NCI-H446 (cell line): ENCODE results near the gene ATP11A.
"Not testable (repeated sequence)": the region's sequence is repeated elsewhere in the genome, so short reads cannot be mapped to it uniquely, and the experiment has no call there.

Source experiments
- DNase-seq, 2 experiments: peaks; one replicate each; lab custom pipeline; 2025; lab: John Stamatoyannopoulos, UW

ATP11A gene

GRCh38 chr13:112800057-112800456 is 110.2 kb downstream of the ATP11A start:
- no peak for DNase-seq

DNA sequence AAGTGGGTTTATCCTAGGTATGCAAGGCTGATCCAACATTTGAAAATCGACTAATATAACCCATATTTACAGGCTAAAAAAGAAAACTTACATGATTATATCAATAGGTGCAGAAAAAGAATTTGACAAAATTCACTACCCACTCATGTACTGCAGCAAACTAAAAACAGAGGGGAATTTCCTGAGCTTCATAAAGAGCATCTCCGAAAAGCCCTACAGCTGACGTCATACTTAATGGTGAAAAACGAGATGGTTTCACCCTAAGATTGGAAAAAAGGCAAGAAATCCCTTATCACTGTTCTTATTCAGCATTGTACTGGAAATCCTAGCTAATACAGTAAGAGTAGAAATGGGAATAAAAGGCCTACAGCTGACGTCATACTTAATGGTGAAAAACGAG is 111.0 kb downstream of the ATP11A start:
- DNase-seq: not testable (repeated sequence)

DNA sequence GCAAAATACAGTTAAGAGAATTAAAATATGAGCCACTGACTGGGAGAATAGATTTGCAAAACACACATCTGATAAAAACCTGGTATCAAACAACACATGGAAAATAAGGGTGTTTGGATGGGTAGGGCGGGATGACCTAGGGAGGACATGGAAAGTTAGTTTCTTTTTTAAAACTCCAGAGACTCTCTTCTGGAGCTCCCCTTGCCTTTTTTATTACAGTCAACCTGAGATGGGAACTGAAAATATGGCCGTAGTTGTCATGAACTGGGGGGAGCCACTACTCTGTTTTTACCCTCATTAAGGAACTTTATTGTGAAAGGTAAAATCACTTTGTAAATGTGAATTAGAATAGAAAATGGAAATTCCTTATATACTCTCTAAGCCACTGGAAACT is 113.0 kb downstream of the ATP11A start:
- DNase-seq: no peak

GRCh38 chr13:112803422-112803821 is 113.6 kb downstream of the ATP11A start:
- DNase-seq: no peak

DNA sequence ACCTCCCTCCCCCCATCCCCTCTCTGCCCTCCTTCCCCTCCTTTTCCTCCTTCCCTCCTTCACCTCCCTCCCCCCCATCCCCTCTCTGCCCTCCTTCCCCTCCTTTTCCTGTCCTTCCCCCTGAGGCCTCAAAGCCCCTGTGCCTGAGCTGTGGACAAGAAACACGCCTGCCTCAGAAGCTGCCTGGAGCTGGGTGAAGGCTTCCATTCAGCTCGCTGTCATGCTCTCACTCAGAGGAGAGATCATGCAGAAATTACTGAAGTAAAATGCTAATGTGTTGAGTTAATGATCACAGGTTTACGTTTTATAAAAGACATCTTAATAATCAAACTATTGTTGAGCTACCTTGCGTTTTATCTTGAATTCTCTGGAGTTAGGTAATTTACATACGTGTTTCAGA is 114.5 kb downstream of the ATP11A start:
- DNase-seq: no peak

GRCh38 chr13:112806739-112807652 is 117.2 kb downstream of the ATP11A start:
- no peak for DNase-seq

GRCh38 chr13:112807653-112808376 is 118.0 kb downstream of the ATP11A start:
- no peak for DNase-seq

- DNase-seq: no peak
These were observed 118.7 kb downstream of the ATP11A start for GRCh38 chr13:112808377-112809140.

DNA sequence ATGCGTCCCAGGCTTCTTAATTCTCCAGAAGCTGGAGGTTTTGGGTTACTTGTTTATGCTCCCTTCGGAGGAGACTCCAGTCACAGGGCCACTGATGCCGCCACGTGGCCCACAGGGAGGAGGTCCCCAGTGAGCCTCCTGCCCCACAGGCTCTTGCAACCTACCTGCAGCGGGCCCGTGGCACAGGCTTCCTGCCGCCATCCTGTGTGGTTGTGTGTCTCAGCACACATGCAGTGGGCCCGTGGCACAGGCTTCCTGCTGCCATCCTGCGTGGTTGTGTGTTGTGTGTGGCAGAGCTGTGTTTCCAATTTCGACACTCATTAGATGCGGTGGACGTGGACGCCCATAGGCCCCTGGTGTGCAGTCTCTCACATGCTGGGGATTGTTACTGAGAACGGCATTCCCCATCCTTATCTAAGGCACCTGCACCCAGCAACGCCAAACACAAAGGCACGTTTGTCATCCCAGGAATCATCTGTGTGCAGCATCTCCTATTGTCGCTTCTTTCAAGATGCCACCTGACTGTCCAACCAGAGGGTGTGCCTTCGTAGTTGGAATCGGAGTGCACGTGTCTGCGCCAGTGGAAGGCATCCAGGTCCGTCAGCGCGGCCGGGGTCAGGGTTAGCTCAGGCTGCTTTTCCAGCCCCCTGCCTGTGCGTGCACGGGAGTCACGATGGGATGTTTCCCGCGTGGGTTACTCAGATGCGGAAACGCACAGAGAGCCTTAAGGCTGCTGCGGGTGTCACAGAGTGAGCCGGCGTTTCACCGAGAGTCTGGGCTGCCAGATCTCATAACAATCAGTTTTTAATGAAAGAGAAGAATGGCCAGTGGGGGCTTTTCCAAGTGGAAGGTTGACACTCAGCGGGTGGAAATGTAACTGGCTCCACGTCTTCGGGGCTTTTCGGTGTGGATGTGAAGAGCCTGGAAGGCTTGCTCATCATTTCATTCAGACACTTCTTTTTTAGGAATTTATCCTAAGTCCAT is 119.8 kb downstream of the ATP11A start:
- DNase-seq: no peak

GRCh38 chr13:112810608-112811007 is 120.8 kb downstream of the ATP11A start:
- DNase-seq: no peak

- no peak for DNase-seq
These were observed 122.6 kb downstream of the ATP11A start for GRCh38 chr13:112812306-112813055.

DNA sequence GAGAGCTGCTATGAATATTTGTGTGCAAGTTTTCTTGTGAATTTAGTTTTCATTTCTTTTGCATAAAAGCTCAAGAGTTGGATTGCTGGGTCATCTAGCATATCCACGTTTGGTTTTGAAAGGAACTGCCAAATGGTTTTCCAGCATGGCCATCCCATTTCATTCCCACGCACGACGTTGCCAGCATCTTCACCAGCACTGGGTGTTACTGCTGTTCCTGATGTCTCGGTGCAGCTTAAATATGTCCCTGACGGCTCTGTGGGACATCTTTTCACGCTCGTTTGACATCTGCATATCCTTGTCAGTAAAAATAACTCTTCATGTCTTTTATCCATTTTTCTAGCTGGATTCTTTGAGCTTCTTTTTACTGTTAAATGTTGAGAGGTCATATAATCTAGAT is 123.7 kb downstream of the ATP11A start:
- DNase-seq: no peak

DNA sequence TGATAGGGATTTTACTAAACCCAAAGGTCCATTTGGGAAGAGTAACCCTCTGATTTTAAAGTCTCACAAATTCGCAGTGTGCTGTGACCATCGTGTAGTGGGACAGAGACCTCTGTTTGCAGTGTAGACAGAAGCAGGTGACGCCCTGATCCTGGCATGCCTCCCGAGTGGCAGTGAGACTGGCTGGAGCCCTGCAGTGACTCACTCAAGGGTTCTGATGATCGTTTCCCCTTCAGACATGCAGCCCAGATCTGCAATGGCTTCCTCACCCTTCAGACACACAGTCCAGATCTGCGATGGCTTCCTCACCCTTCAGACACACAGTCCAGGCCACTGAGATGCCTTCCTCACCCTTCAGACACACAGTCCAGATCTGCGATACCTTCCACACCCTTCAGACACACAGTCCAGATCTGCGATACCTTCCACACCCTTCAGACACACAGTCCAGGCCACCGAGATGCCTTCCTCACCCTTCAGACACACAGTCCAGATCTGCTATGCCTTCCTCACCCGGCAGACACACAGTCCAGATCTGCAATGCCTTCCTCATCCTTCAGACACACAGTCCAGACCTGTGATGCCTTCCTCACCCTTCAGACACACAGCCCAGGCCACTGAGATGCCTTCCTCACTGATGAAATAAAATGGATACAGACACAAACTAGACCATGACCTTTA is 125.2 kb downstream of the ATP11A start:
- DNase-seq: no peak

DNA sequence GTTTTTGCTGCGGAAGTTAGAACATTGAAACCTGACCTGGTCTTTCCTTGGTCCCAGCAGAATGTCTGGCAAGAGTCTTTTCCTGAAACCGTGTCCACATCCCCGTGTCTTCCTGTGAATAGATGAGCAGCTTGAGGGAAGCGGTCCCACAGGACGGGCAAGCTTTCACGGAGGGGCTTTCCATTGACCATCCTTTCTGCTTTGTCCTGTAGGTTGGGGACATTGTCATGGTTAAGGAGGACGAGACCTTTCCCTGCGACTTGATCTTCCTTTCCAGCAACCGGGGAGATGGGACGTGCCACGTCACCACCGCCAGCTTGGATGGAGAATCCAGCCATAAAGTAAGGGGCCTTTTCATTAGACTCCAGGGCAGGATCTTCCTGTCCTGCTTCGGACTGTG is 126.0 kb downstream of the ATP11A start:
- no peak for DNase-seq

GRCh38 chr13:112818040-112818697 is 128.3 kb downstream of the ATP11A start:
- no peak for DNase-seq

- no peak for DNase-seq
These were observed 128.8 kb downstream of the ATP11A start for GRCh38 chr13:112818698-112819045.

GRCh38 chr13:112819111-112819510 is 129.3 kb downstream of the ATP11A start:
- no peak for DNase-seq

GRCh38 chr13:112819816-112820215 is 130.0 kb downstream of the ATP11A start:
- no peak for DNase-seq

- DNase-seq: no peak
These were observed 130.5 kb downstream of the ATP11A start for GRCh38 chr13:112820318-112820717.
